ENCODE data around the gene BTBD17. TPM values are rescaled to one million over a fixed set of nuclear protein-coding genes. Genes with fewer than 3 reads are reported as not detected.

Gene BTBD17
- polyA plus RNA-seq, 2 of the 4 experiments (the other 2 are of a cell fraction) = not detected

DNA sequence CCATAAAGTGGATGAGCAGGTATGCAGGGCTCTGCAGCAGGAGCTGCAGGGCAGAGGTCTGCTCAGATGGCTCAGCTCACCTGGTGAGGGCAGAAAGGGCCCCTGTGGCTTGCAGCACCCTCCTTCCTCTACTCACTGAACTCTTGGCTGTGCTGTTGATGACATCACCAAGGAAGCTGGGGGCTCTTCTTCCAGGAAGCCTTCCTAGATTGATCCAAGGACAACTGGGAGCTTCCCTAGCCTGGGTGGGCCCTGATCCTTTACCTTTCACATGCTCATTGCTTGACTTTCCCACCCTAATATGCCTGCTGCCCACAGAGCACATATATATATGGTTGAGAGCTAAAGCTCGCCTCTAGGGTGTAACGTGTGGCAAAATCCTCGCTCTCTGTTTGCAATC, 33.2 kb downstream of the BTBD17 start:
- no peak overlapping the region for H3K4me2 ChIP-seq
- DNase-seq (ENCODE audit: low read depth in 1 of 2, low spot score in 1 of 2) (no peak), FAIRE-seq (no peak), ATAC-seq (no peak)
- POLR2A ChIA-PET = no interaction called here
- 94% methylated on average over 3 of the region's 3 CpGs for WGBS (ENCODE audit: missing lambda C conversion rate)
- CTCF ChIA-PET = interaction anchor here (0.6 to 1.7 kb wide), 9 partner anchors 8 to 165 kb away, joined by 3 to 9 read pairs (median 3); partner anchors contain the start of genes BTBD17 and GPR142
- H3K4me1 ChIP-seq = peaks cover 6% of the 10 kb centered on the region; the same call in 1 of the 3 replicates
- H3K4me3 ChIP-seq = no peak overlapping the region
- no peaks in the 10 kb centered on the region for H3K9me3 ChIP-seq
- TF ChIP-seq ZFP36 (IDR thresholded peaks at IDR 0.05; ENCODE audit: borderline replicate concordance, partially characterized antibody) (peak; percentile 89), RARB (CRISPR knock-in tag; IDR thresholded peaks at IDR 0.05) (no peak), SMC3 (IDR thresholded peaks at IDR 0.05) (no peak)
- H3K27ac ChIP-seq = no peak overlapping the region

GRCh38 chr17:74326506-74326905, 35.2 kb downstream of the BTBD17 start:
- H3K9me3 ChIP-seq = no peaks in the 10 kb centered on the region
- no peak overlapping the region for H3K4me3 ChIP-seq
- peaks cover 6% of the 10 kb centered on the region; the same call in 1 of the 3 replicates for H3K4me1 ChIP-seq
- POLR2A ChIA-PET = no interaction called here
- TF ChIP-seq E2F6 (IDR thresholded peaks at IDR 0.05; ENCODE audit: borderline replicate concordance, low read depth) (no peak), KDM1A (IDR thresholded peaks at IDR 0.05; ENCODE audit: low read depth) (no peak), CHD2 (IDR thresholded peaks at IDR 0.05; ENCODE audit: low read length, partially characterized antibody) (no peak), ZSCAN20 (CRISPR knock-in tag; IDR thresholded peaks at IDR 0.05) (no peak), JUNB (IDR thresholded peaks at IDR 0.05) (no peak), SREBF2 (IDR thresholded peaks at IDR 0.05) (no peak)
- no peak overlapping the region for H3K27ac ChIP-seq
- CTCF ChIA-PET = interaction anchor here (1.6 kb wide), 1 partner anchor 26 kb away, joined by 5 read pairs; no protein-coding TSS in a partner anchor
- no peak for DNase-seq (ENCODE audit: low read depth in 1 of 2, low spot score in 1 of 2)
- no peak for FAIRE-seq
- peak overlapping the region; percentile 71 for H3K4me2 ChIP-seq
- 83% methylated on average over 7 of the region's 10 CpGs for WGBS (ENCODE audit: missing lambda C conversion rate)
- ATAC-seq = no peak

DNA sequence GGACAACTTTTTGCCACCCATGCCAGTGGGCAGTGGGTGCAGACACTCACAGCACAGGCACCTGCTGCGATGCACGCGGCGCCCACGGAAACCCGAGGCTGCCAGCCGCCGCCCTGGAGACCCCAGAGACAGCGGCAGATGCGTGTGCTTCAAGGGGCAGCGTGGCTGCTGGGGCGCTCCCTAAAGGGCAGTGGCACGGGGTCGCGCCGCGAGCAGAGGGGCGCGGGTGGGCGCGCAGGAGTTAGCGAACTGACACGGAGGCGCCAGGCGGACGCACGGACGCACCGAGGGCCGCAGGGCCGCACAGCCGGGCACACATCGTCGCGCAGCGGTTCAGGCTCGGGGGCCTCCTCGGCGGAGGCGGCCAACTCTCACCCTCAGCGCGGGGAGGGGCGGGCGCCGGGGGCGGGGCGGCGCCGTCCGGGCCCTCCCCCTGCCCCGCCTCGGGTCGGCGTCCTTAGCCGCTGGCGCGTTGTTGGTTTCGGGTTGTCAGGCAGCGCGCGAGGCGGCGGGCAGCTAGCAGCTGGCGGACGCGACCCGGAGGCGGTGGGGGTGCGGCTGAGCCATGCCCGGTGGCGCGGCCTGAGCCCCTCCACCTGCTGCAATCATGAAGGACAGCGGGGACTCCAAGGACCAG, 35.8 kb downstream of the BTBD17 start, which contains the start of gene KIF19:
TSS of gene KIF19 (plus strand) at position 484 of the 637 bp plus-strand sequence. CDS start at position 608, 124 bp downstream.
- peaks cover 6% of the 10 kb centered on the region; the same call in 1 of the 3 replicates for H3K4me1 ChIP-seq
- TF ChIP-seq HOXB13 (CRISPR knock-in tag; IDR thresholded peaks at IDR 0.05; ENCODE audit: low read depth) (no peak), PHF8 (IDR thresholded peaks at IDR 0.05; ENCODE audit: borderline replicate concordance, low read depth) (no peak), SMC3 (IDR thresholded peaks at IDR 0.05) (no peak), JUNB (IDR thresholded peaks at IDR 0.05) (no peak), POLR2A (IDR thresholded peaks at IDR 0.05; ENCODE audit: low read length) (no peak)
- FAIRE-seq (no peak), DNase-seq (ENCODE audit: low read depth in 1 of 2, low spot score in 1 of 2) (no peak), ATAC-seq (peak in 1 of 2 experiments; percentile 52; a peak in 3 of 6 replicates)
- no peak within 1 kb of the TSS for H3K27ac ChIP-seq
- ChIA-PET POLR2A (no interaction called here), CTCF (no interaction called here)
- no peaks in the 10 kb centered on the region for H3K9me3 ChIP-seq
- WGBS (ENCODE audit: missing lambda C conversion rate) = 49% methylated on average over 49 of the region's 73 CpGs
- H3K4me2 ChIP-seq = peak within 1 kb of the TSS; percentile 71
- H3K4me3 ChIP-seq = 0 out of 3 replicates have a peak within 1 kb of the TSS, but pooled peaks have one; percentile 15

- Histone ChIP-seq H3K4me1 (peaks cover 6% of the 10 kb centered on the region; the same call in 1 of the 3 replicates), H3K9me3 (no peaks in the 10 kb centered on the region), H3K4me2 (no peak overlapping the region; the same call in 2 of the 3 replicates), H3K4me3 (no peak overlapping the region), H3K27ac (no peak overlapping the region)
- ATAC-seq (no peak; a peak in 1 of 6 replicates), FAIRE-seq (no peak), DNase-seq (ENCODE audit: low read depth in 1 of 2, low spot score in 1 of 2) (no peak)
- POLR2A ChIA-PET = no interaction called here
- no peak for TF ChIP-seq NR3C1 (IDR thresholded peaks at IDR 0.05)
- CTCF ChIA-PET = no interaction called here
- WGBS (ENCODE audit: missing lambda C conversion rate) = 73% methylated on average over 11 of the region's 11 CpGs
Measured at GRCh38 chr17:74325376-74325742, 36.3 kb downstream of the BTBD17 start.

- CTCF ChIA-PET = interaction anchor here (0.8 kb wide), 1 partner anchor 29 kb away, joined by 3 read pairs; no protein-coding TSS in a partner anchor
- WGBS (ENCODE audit: missing lambda C conversion rate) = 68% methylated on average over 6 of the region's 6 CpGs
- no peak for ATAC-seq
Measured at GRCh38 chr17:74324521-74324920, 37.1 kb downstream of the BTBD17 start.

More at GRCh38 chr17:74324521-74324920, 37.1 kb downstream of the BTBD17 start:
- H3K4me2 ChIP-seq = no peak overlapping the region
- no peaks in the 10 kb centered on the region for H3K9me3 ChIP-seq
- no peak overlapping the region for H3K27ac ChIP-seq
- FAIRE-seq (no peak), DNase-seq (ENCODE audit: low read depth in 1 of 2, low spot score in 1 of 2) (no peak)
- no peak for TF ChIP-seq CBX2 (IDR thresholded peaks at IDR 0.05; ENCODE audit: borderline replicate concordance, low read depth)
- TF ChIP-seq ELK1 (IDR thresholded peaks at IDR 0.05; ENCODE audit: low read depth, low read length) = no peak
- TF ChIP-seq NFE2L2 (conservative IDR thresholded peaks at IDR 0.05; ENCODE audit: low read length) = no peak
- TF ChIP-seq, protein P1, sequence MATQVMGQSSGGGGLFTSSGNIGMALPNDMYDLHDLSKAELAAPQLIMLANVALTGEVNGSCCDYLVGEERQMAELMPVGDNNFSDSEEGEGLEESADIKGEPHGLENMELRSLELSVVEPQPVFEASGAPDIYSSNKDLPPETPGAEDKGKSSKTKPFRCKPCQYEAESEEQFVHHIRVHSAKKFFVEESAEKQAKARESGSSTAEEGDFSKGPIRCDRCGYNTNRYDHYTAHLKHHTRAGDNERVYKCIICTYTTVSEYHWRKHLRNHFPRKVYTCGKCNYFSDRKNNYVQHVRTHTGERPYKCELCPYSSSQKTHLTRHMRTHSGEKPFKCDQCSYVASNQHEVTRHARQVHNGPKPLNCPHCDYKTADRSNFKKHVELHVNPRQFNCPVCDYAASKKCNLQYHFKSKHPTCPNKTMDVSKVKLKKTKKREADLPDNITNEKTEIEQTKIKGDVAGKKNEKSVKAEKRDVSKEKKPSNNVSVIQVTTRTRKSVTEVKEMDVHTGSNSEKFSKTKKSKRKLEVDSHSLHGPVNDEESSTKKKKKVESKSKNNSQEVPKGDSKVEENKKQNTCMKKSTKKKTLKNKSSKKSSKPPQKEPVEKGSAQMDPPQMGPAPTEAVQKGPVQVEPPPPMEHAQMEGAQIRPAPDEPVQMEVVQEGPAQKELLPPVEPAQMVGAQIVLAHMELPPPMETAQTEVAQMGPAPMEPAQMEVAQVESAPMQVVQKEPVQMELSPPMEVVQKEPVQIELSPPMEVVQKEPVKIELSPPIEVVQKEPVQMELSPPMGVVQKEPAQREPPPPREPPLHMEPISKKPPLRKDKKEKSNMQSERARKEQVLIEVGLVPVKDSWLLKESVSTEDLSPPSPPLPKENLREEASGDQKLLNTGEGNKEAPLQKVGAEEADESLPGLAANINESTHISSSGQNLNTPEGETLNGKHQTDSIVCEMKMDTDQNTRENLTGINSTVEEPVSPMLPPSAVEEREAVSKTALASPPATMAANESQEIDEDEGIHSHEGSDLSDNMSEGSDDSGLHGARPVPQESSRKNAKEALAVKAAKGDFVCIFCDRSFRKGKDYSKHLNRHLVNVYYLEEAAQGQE (IDR thresholded peaks at IDR 0.05) = no peak
- TF ChIP-seq, protein P2, sequence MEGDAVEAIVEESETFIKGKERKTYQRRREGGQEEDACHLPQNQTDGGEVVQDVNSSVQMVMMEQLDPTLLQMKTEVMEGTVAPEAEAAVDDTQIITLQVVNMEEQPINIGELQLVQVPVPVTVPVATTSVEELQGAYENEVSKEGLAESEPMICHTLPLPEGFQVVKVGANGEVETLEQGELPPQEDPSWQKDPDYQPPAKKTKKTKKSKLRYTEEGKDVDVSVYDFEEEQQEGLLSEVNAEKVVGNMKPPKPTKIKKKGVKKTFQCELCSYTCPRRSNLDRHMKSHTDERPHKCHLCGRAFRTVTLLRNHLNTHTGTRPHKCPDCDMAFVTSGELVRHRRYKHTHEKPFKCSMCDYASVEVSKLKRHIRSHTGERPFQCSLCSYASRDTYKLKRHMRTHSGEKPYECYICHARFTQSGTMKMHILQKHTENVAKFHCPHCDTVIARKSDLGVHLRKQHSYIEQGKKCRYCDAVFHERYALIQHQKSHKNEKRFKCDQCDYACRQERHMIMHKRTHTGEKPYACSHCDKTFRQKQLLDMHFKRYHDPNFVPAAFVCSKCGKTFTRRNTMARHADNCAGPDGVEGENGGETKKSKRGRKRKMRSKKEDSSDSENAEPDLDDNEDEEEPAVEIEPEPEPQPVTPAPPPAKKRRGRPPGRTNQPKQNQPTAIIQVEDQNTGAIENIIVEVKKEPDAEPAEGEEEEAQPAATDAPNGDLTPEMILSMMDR (IDR thresholded peaks at IDR 0.05) = no peak
- TF ChIP-seq MAZ (IDR thresholded peaks at IDR 0.05; ENCODE audit: borderline replicate concordance, low read depth, low read length) = no peak
- peaks cover 6% of the 10 kb centered on the region; the same call in 1 of the 3 replicates for H3K4me1 ChIP-seq
- H3K4me3 ChIP-seq = no peak overlapping the region
- POLR2A ChIA-PET = no interaction called here

Data from A549 (cell line).